Measurements from ENCODE around the gene SMURF2. TPM values are rescaled to one million over a fixed set of nuclear protein-coding genes. Genes with fewer than 3 reads are reported as not detected.

The SMURF2 gene
- total and polyA plus RNA-seq, 2 experiments from 2014 or later, result 17.1 to 31.3 TPM

GRCh38 chr17:64687961-64688360 lies 25.9 kb upstream of the SMURF2 start:
- H3K27me3 ChIP-seq, result no peaks in the 10 kb centered on the region
- H3K9me3 ChIP-seq (ENCODE audit: low read depth), result no peaks in the 10 kb centered on the region
- TF ChIP-seq EZH2phosphoT487 (IDR thresholded peaks at IDR 0.05; ENCODE audit: low read depth, severe bottlenecking, unreplicated experiment), result no peak
- H3K4me1 ChIP-seq (ENCODE audit: insufficient read depth), result no peaks in the 10 kb centered on the region
- no peaks in the 10 kb centered on the region for H3K79me2 ChIP-seq
- H3K4me3 ChIP-seq, result no peak overlapping the region
- no peak overlapping the region for H3K4me2 ChIP-seq
- no peak overlapping the region for H2AFZ ChIP-seq
- no peak for DNase-seq (ENCODE audit: low spot score)
- H3K36me3 ChIP-seq (replicated peaks; ENCODE audit: insufficient read depth, low read depth), result no peaks in the 10 kb centered on the region
- no peaks in the 10 kb centered on the region for H4K20me1 ChIP-seq (ENCODE audit: insufficient read depth, poor library complexity, severe bottlenecking)
- H3K27ac ChIP-seq, result no peak overlapping the region
- WGBS (ENCODE audit: low lambda C conversion rate, missing lambda C conversion rate), result 94% methylated on average over 5 of the region's 5 CpGs
- no peaks in the 10 kb centered on the region for H3K9me2 ChIP-seq (replicated peaks; ENCODE audit: insufficient read depth)

GRCh38 chr17:64687376-64687775 lies 25.3 kb upstream of the SMURF2 start:
- no peaks in the 10 kb centered on the region for H3K27me3 ChIP-seq
- no peak overlapping the region for H3K4me2 ChIP-seq

GRCh38 chr17:64686705-64687104 lies 24.6 kb upstream of the SMURF2 start:
- no peaks in the 10 kb centered on the region for H3K79me2 ChIP-seq
- H3K4me1 ChIP-seq (ENCODE audit: insufficient read depth), result no peaks in the 10 kb centered on the region
- no peaks in the 10 kb centered on the region for H3K27me3 ChIP-seq
- H3K4me3 ChIP-seq, result no peak overlapping the region
- no peaks in the 10 kb centered on the region for H3K36me3 ChIP-seq (replicated peaks; ENCODE audit: insufficient read depth, low read depth)
- no peaks in the 10 kb centered on the region for H3K9me3 ChIP-seq (ENCODE audit: low read depth)
- H4K20me1 ChIP-seq (ENCODE audit: insufficient read depth, poor library complexity, severe bottlenecking), result no peaks in the 10 kb centered on the region
- H3K4me2 ChIP-seq, result no peak overlapping the region
- H3K9me2 ChIP-seq (replicated peaks; ENCODE audit: insufficient read depth), result no peaks in the 10 kb centered on the region
- DNase-seq (ENCODE audit: low spot score), result no peak
- 91% methylated on average over 2 of the region's 2 CpGs for WGBS (ENCODE audit: low lambda C conversion rate, missing lambda C conversion rate)
- no peak overlapping the region for H2AFZ ChIP-seq
- TF ChIP-seq EZH2 (IDR thresholded peaks at IDR 0.05; ENCODE audit: borderline replicate concordance) (no peak), EZH2phosphoT487 (IDR thresholded peaks at IDR 0.05; ENCODE audit: low read depth, severe bottlenecking, unreplicated experiment) (no peak), CTCF (IDR thresholded peaks at IDR 0.05; ENCODE audit: poor library complexity) (no peak)
- no peak overlapping the region for H3K27ac ChIP-seq

More at GRCh38 chr17:64687376-64687775, 25.3 kb upstream of the SMURF2 start:
- H3K9me3 ChIP-seq (ENCODE audit: low read depth), result no peaks in the 10 kb centered on the region
- no peaks in the 10 kb centered on the region for H3K36me3 ChIP-seq (replicated peaks; ENCODE audit: insufficient read depth, low read depth)
- no peak overlapping the region for H3K4me3 ChIP-seq
- H3K27ac ChIP-seq, result no peak overlapping the region
- no peaks in the 10 kb centered on the region for H3K9me2 ChIP-seq (replicated peaks; ENCODE audit: insufficient read depth)
- H3K4me1 ChIP-seq (ENCODE audit: insufficient read depth), result no peaks in the 10 kb centered on the region
- TF ChIP-seq EZH2phosphoT487 (IDR thresholded peaks at IDR 0.05; ENCODE audit: low read depth, severe bottlenecking, unreplicated experiment) (no peak), CTCF (IDR thresholded peaks at IDR 0.05; ENCODE audit: poor library complexity) (no peak), EZH2 (IDR thresholded peaks at IDR 0.05; ENCODE audit: borderline replicate concordance) (no peak)
- H4K20me1 ChIP-seq (ENCODE audit: insufficient read depth, poor library complexity, severe bottlenecking), result no peaks in the 10 kb centered on the region
- H2AFZ ChIP-seq, result no peak overlapping the region
- WGBS (ENCODE audit: low lambda C conversion rate, missing lambda C conversion rate), result 93% methylated on average over 4 of the region's 4 CpGs
- no peak for DNase-seq (ENCODE audit: low spot score)
- H3K79me2 ChIP-seq, result no peaks in the 10 kb centered on the region

GRCh38 chr17:64685705-64686104 lies 23.6 kb upstream of the SMURF2 start:
- Histone ChIP-seq H3K9me3 (ENCODE audit: low read depth) (no peaks in the 10 kb centered on the region), H3K36me3 (replicated peaks; ENCODE audit: insufficient read depth, low read depth) (no peaks in the 10 kb centered on the region), H3K27ac (no peak overlapping the region), H3K9me2 (replicated peaks; ENCODE audit: insufficient read depth) (no peaks in the 10 kb centered on the region), H2AFZ (no peak overlapping the region), H3K27me3 (no peaks in the 10 kb centered on the region), H4K20me1 (ENCODE audit: insufficient read depth, poor library complexity, severe bottlenecking) (no peaks in the 10 kb centered on the region), H3K4me1 (ENCODE audit: insufficient read depth) (no peaks in the 10 kb centered on the region), H3K4me3 (no peak overlapping the region), H3K4me2 (no peak overlapping the region), H3K79me2 (no peaks in the 10 kb centered on the region)
- DNase-seq (ENCODE audit: low spot score), result no peak
- TF ChIP-seq EZH2phosphoT487 (IDR thresholded peaks at IDR 0.05; ENCODE audit: low read depth, severe bottlenecking, unreplicated experiment), result no peak
- TF ChIP-seq EZH2 (IDR thresholded peaks at IDR 0.05; ENCODE audit: borderline replicate concordance), result no peak
- TF ChIP-seq CTCF (IDR thresholded peaks at IDR 0.05; ENCODE audit: poor library complexity), result no peak
- 90% methylated on average over 9 of the region's 9 CpGs for WGBS (ENCODE audit: low lambda C conversion rate, missing lambda C conversion rate)

Measured in hepatocyte (in vitro differentiated cells).